ENCODE results near the gene ASGR1. TPM values are rescaled to one million over a fixed set of nuclear protein-coding genes. Genes with fewer than 3 reads are reported as not detected.

Gene ASGR1
- total RNA-seq, 1 experiment from 2014 or later = 6.1 TPM

DNA sequence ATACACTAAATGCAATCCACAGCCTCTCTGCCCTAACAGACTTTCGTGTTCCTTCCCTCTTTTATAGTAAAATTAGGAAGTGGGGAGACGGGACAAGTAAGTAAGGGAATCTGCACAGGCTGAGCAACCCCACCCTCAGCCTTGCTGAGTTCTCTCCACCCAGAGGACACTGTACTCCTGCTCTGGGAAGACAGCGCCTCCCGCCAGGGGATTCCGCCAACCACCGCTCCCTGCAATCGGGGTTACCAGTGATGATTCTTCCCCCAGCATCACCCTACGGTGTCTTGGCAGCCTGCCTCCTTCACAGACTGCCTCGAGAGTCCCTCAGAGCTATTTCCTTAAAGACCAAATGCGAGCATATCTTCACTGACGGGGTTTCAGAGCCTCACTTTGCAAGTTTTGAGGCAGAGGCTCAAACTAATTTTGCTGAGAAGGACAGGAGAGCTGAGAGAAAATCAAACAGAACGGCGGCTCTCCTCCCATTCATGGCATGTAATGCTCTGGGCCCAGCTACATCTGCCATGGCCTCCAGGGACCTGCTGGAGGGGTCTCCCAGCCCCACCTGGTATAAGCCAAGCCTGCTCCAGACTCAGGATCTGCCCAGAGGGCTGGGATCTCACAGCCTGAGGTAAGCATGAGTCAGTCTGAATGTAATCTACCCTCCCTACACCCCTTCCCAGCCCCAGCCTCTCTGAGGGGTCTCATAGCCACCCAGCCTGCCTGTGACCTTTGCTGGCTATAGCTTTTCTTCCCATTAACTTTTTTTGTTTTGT is 41.8 kb downstream of the ASGR1 start:
- CTCF ChIA-PET = interaction anchor here (1.1 to 2.2 kb wide), 6 partner anchors 11 to 92 kb away, joined by 3 to 19 read pairs (median 4); no protein-coding TSS in a partner anchor
- DNase-seq (ENCODE audit: low spot score) = no peak
- H3K27me3 ChIP-seq (replicated peaks; ENCODE audit: insufficient read depth, low read depth, low read length, poor library complexity) = no peaks in the 10 kb centered on the region
- no peak for TF ChIP-seq EZH2 (IDR thresholded peaks at IDR 0.05; ENCODE audit: borderline replicate concordance, low read depth, low read length, poor library complexity, severe bottlenecking)
- TF ChIP-seq, protein P1, sequence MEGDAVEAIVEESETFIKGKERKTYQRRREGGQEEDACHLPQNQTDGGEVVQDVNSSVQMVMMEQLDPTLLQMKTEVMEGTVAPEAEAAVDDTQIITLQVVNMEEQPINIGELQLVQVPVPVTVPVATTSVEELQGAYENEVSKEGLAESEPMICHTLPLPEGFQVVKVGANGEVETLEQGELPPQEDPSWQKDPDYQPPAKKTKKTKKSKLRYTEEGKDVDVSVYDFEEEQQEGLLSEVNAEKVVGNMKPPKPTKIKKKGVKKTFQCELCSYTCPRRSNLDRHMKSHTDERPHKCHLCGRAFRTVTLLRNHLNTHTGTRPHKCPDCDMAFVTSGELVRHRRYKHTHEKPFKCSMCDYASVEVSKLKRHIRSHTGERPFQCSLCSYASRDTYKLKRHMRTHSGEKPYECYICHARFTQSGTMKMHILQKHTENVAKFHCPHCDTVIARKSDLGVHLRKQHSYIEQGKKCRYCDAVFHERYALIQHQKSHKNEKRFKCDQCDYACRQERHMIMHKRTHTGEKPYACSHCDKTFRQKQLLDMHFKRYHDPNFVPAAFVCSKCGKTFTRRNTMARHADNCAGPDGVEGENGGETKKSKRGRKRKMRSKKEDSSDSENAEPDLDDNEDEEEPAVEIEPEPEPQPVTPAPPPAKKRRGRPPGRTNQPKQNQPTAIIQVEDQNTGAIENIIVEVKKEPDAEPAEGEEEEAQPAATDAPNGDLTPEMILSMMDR (conservative IDR thresholded peaks at IDR 0.05; ENCODE audit: low read depth, low read length) = 0 out of 2 replicates have a peak, but pooled peaks have one; percentile 18
- no peaks in the 10 kb centered on the region for H3K9me3 ChIP-seq (ENCODE audit: low read depth, low read length, poor library complexity, severe bottlenecking)
- H3K36me3 ChIP-seq (ENCODE audit: insufficient read depth, low read length, poor library complexity, severe bottlenecking) = no peaks in the 10 kb centered on the region
- H3K27ac ChIP-seq (ENCODE audit: low read depth, low read length, poor library complexity, severe bottlenecking) = no peak overlapping the region
- H3K4me3 ChIP-seq (ENCODE audit: low read depth, low read length, poor library complexity, severe bottlenecking) = no peak overlapping the region
- no TSS peak for BruUV-seq (replicated peaks)
- intact Hi-C loops (cut with micrococcal nuclease; ENCODE audit: unreplicated experiment) = loop anchor here (5.0 kb wide), 2 partner anchors 35 to 225 kb away; no protein-coding TSS in a partner anchor
- peaks cover 14% of the 10 kb centered on the region for H3K4me1 ChIP-seq (ENCODE audit: insufficient read depth, low read length, poor library complexity, severe bottlenecking)
- POLR2A ChIA-PET (ENCODE audit: low non-redundant PET) = interaction anchor here (0.7 kb wide), 1 partner anchor 209 kb away, joined by 3 read pairs; no protein-coding TSS in a partner anchor

DNA sequence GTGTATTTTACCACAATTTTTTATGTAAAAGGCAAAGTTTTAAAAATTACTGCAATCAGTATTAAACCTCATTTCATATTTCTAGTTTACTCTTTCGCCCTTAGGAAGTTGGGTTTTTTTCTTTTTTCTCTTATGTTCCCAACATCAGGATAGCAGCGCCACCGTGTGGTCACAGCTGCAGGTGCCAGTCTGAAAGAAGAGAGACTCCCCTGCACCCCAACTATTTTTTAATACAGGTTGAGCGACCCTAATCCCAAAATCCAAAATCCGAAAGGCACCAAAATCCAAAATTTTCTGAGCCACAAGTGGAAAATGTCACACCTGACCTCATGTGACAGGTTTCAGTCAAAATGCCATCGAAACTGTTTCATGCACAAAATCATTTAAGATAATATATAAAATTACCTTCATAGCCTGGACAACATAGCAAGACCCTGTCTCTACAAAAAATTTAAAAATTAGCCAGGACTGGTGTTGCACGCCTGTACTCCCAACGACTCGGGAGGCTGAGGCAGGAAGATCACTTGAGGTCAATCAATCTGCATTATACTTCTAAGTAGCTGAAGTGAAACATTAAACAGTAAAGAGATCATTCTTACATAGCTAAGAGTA is 42.8 kb downstream of the ASGR1 start:
- H3K27me3 ChIP-seq (replicated peaks; ENCODE audit: insufficient read depth, low read depth, low read length, poor library complexity) = no peaks in the 10 kb centered on the region
- H3K36me3 ChIP-seq (ENCODE audit: insufficient read depth, low read length, poor library complexity, severe bottlenecking) = no peaks in the 10 kb centered on the region
- H3K9me3 ChIP-seq (ENCODE audit: low read depth, low read length, poor library complexity, severe bottlenecking) = no peaks in the 10 kb centered on the region
- ChIA-PET CTCF (interaction anchor here (0.6 to 2.2 kb wide), 7 partner anchors 29 to 425 kb away, joined by 3 to 19 read pairs (median 4); no protein-coding TSS in a partner anchor), POLR2A (ENCODE audit: low non-redundant PET) (no interaction called here)
- BruUV-seq (replicated peaks) = no TSS peak
- H3K27ac ChIP-seq (ENCODE audit: low read depth, low read length, poor library complexity, severe bottlenecking) = no peak overlapping the region
- peaks cover 15% of the 10 kb centered on the region for H3K4me1 ChIP-seq (ENCODE audit: insufficient read depth, low read length, poor library complexity, severe bottlenecking)
- H3K4me3 ChIP-seq (ENCODE audit: low read depth, low read length, poor library complexity, severe bottlenecking) = peak overlapping the region; percentile 38
- TF ChIP-seq, protein P1 (conservative IDR thresholded peaks at IDR 0.05; ENCODE audit: low read depth, low read length) = peak; percentile 98
- TF ChIP-seq EZH2 (IDR thresholded peaks at IDR 0.05; ENCODE audit: borderline replicate concordance, low read depth, low read length, poor library complexity, severe bottlenecking) = no peak
- peak; percentile 82 for DNase-seq (ENCODE audit: low spot score)
- intact Hi-C loops (cut with micrococcal nuclease; ENCODE audit: unreplicated experiment) = loop anchor here (1.0 to 5.0 kb wide), 3 partner anchors 36 to 224 kb away; no protein-coding TSS in a partner anchor

DNA sequence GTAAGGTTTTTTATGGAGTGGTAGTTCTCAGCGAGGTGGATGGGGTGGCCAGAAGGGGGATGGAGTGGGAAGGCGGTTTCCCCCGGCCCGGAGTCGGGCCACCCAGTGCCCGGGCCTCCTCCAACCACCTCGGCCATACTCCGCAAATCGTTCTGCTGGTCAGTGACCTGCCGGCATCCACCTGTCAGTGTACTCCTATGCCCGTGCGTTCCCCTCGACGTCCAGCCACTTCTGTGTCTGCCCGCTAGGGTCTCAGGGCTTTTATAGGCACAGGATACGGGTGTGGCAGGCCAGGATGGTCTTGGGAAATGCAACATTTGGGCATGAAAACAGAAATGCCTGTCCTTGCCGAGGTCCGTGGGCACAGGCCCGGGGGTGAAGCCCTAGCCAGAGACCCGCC is 45.3 kb downstream of the ASGR1 start:
- intact Hi-C loops (cut with micrococcal nuclease; ENCODE audit: unreplicated experiment) = no loop called here
- POLR2A ChIA-PET (ENCODE audit: low non-redundant PET) = interaction anchor here (0.7 kb wide), 1 partner anchor 98 kb away, joined by 8 read pairs; no protein-coding TSS in a partner anchor
- no peaks in the 10 kb centered on the region for H3K36me3 ChIP-seq (ENCODE audit: insufficient read depth, low read length, poor library complexity, severe bottlenecking)
- no peak for TF ChIP-seq EZH2 (IDR thresholded peaks at IDR 0.05; ENCODE audit: borderline replicate concordance, low read depth, low read length, poor library complexity, severe bottlenecking)
- TF ChIP-seq, protein P1 (conservative IDR thresholded peaks at IDR 0.05; ENCODE audit: low read depth, low read length) = no peak
- no peak overlapping the region for H3K4me3 ChIP-seq (ENCODE audit: low read depth, low read length, poor library complexity, severe bottlenecking)
- peaks cover 21% of the 10 kb centered on the region for H3K4me1 ChIP-seq (ENCODE audit: insufficient read depth, low read length, poor library complexity, severe bottlenecking)
- no TSS peak for BruUV-seq (replicated peaks)
- CTCF ChIA-PET = interaction anchor here (0.6 to 2.0 kb wide), 8 partner anchors 10 to 229 kb away, joined by 3 to 13 read pairs (median 8); no protein-coding TSS in a partner anchor
- DNase-seq (ENCODE audit: low spot score) = no peak
- H3K27me3 ChIP-seq (replicated peaks; ENCODE audit: insufficient read depth, low read depth, low read length, poor library complexity) = no peaks in the 10 kb centered on the region
- H3K9me3 ChIP-seq (ENCODE audit: low read depth, low read length, poor library complexity, severe bottlenecking) = no peaks in the 10 kb centered on the region
- H3K27ac ChIP-seq (ENCODE audit: low read depth, low read length, poor library complexity, severe bottlenecking) = peak overlapping the region; percentile 87

Measured in A673 (cell line).